GM21528 (cell line): Measurements from ENCODE around the gene VTI1A.
"Not testable (repeated sequence)": the region's sequence is repeated elsewhere in the genome, so short reads cannot be mapped to it uniquely, and the experiment has no call there.

Source experiments
- ATAC-seq: cut with Tn5 transposase; IDR thresholded peaks from one replicate; pipeline ENCODE4 v1.9.1; 2021; ENCODE audit warnings: mild to moderate bottlenecking, moderate library complexity; ENCODE audit not compliant: unreplicated experiment, low FRiP score

Gene VTI1A

DNA sequence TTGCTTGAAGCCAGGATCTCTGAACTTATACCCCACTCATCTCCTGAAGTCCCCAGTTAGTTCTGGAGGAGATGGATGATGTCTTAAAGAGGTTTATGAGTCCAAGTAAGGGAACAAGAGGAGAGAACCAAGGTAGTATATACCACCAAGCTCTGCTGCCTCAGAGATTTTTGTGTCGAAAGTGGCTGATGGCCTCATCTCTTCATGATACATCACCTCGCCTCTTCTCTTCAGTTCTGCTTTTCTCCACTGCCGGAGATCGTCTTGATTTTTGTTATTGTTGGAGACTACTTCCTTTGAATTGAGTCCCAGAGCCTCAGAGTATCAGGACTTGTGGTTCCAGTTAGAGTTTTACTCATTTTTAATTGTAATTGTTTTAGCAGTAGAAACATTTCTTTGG, 1.9 kb downstream of the VTI1A start:
- no peak for ATAC-seq

DNA sequence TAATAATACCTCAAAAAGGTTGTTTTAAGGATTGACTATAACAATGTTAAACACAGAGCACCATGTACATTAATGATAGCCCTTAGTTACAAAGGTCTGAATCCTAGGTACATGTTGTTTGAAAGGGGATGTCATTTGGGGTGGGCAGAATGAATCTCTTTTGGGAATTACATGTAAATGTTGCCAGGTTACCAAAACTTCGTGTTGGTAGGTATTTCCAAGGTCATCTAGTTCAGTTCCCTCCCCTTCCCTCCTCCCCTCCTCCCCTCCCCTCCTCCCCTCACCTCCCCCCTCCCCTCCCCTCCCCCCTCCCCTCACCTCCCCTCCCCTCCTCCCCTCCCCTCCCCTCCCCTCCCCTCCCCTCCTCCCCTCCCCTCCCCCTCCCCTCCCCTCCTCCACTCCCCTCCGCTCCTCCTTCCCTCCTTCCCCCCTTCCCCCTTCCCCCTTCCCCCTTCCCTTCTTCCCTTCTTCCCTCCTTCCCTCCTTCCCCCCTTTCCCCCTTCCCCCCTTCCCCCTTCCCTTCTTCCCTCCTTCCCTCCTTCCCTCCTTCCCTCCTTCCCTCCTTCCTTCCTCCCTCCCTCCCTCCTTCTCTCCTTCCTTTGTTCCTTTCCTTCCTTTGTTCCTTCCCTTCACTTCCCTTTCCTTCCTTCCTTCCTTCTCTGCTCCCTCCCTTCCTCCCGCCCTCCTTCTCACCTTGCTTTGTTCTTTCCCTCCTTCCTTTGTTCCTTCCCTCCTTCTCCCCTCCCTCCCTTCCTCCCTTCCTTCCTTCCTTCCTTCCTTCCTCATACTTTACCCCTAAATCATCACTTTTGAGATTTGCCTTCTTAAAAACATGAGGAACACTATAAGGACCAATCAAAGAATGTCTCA, 8.1 kb downstream of the VTI1A start:
- no peak for ATAC-seq

DNA sequence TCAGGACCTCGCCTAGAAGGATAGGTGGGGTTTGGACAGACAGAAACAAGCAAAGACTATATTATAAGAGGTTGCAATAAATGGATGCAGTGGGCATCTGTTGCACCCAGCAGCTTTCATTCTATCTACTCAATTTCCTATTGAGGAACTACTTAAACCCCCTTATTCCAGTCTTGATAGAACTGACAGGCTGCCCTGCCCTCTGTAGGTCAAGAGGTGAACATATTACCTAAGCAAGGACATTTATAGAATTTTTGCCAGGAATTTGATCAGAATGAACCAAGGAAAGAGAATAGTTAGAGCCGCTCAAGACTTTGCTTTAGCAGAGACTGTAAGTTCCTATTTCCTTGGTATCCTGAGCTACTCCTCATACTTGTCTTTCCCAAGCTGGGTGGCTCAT, 9.5 kb downstream of the VTI1A start:
- ATAC-seq = no peak

DNA sequence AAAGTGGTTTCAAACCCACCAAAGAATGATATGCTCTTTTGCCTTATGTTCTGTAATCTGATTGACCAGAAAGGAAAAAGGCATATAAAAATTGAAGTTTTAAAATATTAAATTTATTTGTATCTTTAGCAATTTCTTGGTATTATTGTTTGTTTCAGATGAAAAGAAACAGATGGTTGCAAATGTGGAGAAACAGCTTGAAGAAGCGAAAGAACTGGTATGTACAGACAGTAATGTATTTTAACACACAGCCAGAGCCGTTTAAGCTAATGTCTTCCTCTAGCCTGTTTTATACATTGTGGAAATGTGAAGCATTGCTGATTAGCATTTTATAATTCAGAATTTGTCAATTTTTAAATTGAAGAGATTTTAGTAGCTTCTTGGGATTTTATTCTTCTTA, 13.4 kb downstream of the VTI1A start:
- ATAC-seq = no peak

DNA sequence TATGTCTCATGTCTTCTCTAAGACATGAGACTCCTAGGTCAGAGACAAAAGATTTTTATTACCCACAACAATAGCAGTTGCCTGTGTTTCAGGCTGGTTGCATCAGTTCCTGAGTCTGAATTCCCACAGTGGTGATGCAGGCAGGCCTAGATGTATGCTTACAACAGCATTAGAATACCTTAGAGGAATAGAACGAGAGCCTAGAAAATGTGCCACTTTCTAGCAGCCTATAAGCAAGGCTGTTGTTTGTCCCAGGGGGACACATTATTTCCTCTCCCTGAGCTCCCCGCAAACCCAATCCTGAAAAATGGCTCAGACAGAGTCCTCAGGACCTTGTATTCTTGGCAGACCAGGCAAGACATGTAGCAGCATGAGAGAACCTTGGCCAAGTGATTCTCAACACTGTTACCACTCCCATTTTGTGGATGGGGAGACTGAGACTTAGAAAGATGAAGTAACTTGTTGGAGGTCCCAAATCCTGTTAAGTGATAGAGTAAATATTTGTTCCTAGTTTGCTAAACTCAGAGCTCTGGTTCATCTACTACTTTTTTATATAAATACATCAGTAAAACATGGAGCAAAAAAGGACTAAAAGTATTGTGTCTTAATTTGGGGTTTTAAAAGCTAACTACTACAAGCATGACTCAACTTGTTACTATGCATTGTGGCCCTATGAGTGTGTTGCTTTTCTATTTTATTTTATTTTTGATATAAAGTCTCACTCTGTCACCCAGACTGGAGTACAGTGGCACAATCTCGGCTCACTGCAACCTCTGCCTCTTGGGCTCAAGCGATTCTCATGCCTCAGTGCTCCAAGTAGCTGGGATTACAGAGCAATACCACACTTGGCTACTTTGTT, 14.2 kb downstream of the VTI1A start:
- ATAC-seq = no peak

DNA sequence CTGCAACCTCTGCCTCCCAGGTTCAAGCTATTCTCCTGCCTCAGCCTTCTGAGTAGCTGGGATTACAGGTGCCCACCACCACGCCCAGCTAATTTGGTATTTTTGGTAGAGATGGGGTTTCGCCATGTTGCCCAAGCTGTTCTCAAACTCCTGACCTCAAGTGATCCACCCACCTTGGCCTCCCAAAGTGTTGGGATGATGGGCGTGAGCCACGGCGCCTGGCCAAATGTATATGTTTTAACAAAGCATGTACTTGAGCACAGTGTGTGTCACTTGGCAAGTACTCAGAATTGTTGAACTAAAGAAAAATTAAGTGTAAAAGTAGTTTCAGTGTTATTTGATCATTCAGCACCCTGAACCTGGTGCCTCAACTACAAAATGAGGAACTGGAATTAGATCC, 17.1 kb downstream of the VTI1A start:
- ATAC-seq = not testable (repeated sequence)

DNA sequence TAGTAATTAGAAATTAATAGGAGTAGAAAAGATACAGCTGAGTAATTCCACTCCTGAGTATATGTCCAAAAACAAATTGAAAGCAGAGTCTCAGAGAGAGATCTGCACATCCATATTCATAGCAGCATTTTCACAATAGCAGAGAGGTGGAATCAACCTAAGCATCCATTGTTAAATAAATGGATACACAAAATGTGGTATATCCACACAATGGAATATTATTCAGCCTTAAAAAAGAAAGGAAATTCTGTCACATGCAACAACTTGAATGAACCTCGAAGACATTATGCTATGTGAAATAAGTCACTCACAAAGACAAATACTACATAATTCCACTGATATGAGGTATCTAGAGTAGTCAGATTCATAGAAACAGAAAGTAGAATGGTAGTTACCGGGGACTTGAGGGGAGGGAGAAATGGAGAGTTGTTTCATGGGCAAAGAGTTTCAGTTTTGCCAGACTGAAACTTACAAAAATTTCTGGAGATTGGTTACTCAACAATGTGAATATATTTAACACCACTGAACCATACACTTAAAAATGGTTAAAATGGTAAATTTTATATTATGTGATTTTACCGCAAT, 18.4 kb downstream of the VTI1A start:
- no peak for ATAC-seq

DNA sequence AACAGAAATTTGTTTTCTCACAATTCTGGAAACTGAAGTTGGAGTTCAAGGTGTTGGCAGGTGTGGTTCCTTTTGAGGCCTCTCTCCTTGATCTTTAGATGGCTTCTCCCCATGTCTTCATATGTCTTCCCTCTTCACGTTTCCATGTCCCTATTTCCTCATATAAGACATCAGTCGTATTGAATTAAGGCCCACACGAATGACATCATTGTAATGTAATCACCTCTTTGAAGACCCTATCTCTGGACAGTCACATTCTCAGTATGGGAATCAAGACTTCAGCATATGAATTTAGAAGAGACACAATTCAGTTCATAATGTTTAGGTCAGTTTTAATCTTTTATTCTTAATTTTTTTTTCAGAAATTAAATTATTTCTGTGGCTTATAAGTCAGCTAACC, 19.8 kb downstream of the VTI1A start:
- ATAC-seq = no peak

DNA sequence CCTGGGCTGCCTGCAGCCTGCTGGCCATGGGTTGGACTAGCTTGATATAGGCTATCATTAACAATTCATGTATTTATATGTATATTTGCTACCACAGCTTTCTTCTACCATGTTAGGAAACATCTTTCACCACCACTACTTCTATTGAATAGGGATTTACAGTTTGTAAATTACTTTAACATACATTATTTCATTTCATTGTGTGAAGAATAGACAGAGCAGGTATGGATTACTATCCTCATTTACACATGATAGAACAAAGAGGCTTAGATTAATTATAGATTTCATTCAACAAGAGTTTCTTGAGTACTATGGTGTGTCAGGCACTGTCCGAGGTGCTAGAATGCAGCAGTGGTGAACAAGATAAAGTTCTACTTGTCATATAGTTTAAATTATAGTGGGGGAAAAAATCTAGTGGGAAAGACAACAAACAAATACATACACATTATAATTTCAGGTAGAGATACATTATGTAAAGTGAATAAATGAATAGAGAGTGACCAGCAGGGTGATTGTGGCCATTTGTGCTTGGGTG, 20.6 kb downstream of the VTI1A start:
- ATAC-seq = no peak

DNA sequence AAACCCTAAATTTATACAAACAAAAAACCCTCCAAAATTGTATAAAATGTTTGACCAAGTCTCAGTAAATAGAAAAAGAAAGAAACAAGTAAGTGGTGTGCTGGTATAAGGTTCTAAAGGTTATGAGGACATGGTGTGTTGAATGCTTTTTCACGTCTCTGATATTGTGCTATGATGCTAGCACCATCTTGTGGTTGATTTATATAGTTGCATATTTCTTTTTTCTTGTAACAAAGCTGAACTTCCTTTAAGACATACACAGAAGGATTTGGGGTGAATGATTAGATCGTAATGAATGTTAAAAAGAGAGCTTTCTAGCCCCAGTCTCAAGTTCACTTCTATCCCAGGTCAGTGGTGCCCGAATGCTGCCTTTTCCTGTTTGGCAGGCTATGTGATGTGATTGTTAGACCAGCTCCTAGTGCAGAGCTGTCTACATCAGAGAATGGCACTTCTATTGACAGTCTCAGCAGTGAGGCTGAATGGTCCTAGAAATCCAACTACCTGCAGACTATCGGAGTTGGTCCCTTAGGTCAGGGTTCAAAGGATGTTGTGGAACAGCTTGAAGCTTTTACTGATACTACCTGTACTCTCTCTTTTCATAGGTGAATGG, 25.0 kb downstream of the VTI1A start:
- peak; percentile 63 for ATAC-seq

DNA sequence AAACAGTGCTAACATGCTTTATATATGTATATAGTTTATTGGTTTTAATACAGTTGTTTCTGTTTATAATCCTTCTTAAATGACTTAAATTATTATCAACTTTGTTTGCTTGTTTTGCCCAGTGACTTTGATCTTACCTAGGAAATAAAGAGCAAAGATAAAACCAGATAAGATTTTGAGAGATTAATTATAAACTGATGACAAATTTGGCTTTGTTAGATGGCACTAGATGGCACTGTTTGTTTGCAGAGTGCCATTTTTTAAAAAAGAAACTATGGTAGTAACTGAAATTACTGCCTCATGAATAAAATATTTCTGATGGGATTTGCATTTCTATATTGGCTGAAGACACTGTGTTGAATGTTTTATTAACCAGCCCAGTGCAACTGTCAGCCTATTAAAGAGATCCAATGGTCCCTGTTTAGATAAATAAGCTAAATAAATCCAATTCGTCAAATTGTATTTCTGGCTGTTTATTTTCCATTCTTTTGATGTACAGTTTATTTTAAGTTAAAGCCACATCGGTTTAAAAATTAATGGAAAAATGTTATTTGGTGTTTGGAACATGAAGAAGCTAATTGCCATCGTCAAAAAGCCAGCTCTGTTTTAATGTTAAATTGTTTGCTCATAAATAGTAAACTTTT, 28.7 kb downstream of the VTI1A start:
- no peak for ATAC-seq

DNA sequence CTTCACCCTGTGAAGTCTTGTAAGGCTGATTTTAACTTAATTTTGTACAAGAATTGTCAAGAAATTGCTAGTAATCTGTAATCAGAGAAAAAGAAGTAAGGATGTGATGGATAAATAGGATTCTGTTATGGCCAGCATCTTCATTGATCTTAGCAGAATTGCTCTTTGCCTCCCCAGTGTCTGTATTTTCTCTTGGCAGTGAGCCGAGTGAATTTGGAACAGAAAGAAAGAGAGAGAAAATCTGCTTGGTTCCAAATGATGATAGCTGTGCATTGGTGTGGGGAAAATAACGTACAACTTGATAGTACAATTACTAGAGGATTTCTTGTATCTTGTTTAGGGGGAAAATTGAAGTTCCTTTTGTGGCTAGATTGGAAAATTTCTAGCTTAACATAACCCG, 34.6 kb downstream of the VTI1A start:
- no peak for ATAC-seq

DNA sequence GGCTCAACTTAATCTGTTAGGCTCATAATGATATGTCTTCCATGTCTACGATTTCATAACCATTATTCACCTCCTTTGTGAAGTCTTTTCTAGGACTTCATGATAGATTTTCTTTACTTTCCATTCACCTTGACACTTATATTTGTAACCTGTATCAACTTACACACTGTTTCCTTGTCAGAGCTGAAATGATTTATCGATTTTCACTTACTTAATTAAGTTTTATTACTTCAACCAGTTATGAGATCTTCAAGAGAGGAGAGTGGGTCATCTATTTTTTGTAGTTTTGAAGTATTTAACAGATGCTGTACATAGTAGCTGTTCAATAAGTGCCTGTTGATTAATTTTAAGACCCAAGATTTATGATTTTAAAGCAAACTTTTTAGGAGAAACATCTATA, 37.4 kb downstream of the VTI1A start:
- ATAC-seq = no peak

DNA sequence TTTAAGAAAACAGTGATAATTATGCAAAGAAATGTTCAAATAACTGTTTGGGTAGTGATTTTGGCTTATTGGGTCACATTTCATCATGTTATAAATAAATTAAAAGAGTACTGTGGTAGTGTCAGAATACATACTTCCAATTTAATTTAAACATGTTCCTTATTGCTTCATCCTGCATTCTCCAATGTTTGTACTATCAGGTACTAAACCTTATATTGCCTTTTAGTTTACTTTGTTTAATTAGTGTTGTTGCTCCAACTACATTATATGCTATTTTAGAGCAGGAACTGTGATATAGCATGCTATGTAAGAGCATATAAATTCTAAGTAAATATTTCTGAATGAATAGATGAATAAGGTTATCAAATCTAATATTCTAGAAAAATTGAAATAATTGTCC, 40.9 kb downstream of the VTI1A start:
- no peak for ATAC-seq

DNA sequence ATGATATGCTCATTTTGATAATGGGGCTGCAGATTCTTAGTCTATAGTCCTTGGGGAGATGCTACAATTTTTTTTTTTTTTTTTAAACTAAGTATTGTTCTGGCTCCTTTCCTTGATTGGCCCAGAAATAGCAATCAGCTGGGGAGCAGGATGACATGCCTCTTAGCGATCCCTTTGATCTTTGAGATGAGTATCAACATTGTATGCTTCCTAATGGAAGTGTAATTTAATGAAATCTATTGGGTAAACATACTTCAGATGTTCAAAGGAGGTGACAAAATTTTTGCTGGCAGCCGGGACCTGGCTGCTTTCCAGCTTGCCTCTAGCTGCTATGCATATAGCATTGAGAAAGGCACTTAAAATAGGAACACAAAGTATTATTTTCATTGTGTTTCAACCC, 43.5 kb downstream of the VTI1A start:
- no peak for ATAC-seq

DNA sequence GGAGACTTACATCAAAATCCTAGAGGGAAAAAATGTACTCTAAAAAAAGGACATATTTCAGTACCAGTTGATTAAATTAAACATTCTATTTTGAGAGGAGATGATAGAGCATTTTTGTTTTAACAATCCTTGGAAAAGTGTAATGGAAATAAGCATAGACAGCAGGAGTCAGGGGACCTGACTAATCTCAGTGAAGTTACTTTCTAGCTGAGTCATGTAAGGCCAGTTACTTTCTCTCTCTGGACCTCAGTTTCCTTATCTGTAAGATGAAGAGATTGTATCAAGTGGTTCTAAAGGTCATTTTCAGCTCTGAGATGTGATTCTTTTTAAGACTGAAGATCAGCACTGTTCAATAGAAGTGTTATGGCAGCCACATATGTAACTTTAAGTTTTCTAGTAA, 44.1 kb downstream of the VTI1A start:
- no peak for ATAC-seq

DNA sequence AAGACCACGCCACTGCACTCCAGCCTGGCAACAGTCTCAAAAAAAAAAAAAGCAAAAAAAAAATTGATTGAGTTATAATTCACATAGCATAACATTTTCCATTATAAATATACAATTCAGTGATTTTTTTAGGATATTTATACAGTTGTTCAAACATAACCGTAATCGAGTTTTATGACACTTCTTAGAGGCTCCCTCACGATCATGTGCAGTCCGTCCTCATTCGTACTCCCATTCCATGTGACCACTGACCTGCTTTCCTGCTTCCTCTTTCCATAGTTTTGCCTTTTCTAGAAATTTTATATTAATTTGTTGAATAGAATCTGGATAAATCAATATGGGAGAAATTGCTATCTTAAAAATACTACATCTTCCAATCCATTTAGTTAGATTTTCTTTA, 45.7 kb downstream of the VTI1A start:
- no peak for ATAC-seq

DNA sequence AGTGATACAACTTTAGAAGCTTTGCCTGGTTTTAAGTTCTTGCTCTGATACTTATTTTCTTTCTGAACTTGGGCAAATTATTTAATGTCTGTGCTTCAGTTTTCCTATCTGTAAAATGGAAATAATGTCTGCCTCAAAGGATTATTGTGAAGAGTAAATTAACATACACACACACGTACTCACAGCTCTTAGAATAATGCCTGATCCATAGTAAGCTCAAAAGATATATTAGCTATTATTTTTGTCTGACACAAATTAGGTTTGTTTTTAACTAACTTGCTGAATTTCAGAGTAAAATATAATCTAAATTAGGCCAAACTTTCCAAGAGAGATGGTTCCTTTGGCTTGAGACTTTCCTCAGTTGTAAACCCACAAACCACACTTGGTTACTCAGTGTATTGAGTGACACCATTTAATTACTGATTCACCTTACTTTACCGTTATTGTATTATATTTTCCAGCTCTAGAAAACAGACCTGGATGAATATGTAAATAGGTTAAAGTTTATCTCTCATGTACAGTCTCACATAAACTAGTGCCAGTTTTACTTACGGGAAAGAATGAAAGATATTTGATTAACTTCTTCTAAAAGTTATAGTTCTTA, 50.4 kb downstream of the VTI1A start:
- ATAC-seq = peak; percentile 73

DNA sequence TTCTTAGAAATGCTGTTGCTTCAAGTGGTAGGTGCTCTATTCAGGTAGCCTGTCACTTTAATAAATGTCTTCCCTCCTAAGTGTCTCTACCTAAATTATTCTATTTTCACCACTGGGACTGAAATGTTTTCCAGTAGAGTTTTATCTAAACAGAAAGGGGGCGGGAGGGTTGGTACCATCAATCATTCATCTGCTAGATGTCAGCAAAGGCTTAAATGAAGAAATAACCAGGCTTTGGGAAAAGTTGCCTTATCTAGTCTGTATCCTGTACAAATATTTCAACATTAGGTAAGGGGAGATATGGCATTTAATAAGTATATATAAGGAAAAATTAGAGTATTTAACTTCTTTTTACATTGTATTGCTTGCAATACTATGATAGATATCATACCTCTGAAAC, 51.8 kb downstream of the VTI1A start:
- ATAC-seq = no peak

DNA sequence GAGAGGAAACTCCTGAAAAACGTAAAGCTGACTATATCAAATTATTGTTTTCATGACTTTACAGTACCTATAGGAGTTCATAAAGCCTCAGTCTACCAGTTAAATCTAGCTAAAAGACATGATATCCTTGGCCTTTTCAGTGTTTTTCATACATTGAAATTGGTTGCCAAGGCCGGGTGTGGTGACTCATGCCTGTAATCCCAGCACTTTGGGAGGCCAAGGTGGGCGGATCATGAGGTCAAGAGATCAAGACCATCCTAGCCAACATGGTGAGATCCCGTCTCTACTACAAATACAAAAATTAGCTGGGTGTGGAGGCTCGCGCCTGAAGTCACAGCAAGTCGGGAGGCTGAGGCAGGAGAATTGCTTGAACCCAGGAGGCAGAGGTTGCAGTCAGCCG, 53.0 kb downstream of the VTI1A start:
- ATAC-seq = not testable (repeated sequence)
